ENCODE results near the gene PTPN2.

The PTPN2 gene

GRCh38 chr18:12862874-12863482 is 21.1 kb downstream of the PTPN2 start:
- no peak for DNase-seq (ENCODE audit: low read depth)
- H3K4me3 ChIP-seq (ENCODE audit: low read depth, low read length): no peak overlapping the region

- no peak for DNase-seq (ENCODE audit: low read depth)
- no peak overlapping the region for H3K4me3 ChIP-seq (ENCODE audit: low read depth, low read length)
Observed at GRCh38 chr18:12862467-12862866, 21.6 kb downstream of the PTPN2 start.

GRCh38 chr18:12861637-12862036 is 22.4 kb downstream of the PTPN2 start:
- no peak overlapping the region for H3K4me3 ChIP-seq (ENCODE audit: low read depth, low read length)
- no peak for DNase-seq (ENCODE audit: low read depth)

DNA sequence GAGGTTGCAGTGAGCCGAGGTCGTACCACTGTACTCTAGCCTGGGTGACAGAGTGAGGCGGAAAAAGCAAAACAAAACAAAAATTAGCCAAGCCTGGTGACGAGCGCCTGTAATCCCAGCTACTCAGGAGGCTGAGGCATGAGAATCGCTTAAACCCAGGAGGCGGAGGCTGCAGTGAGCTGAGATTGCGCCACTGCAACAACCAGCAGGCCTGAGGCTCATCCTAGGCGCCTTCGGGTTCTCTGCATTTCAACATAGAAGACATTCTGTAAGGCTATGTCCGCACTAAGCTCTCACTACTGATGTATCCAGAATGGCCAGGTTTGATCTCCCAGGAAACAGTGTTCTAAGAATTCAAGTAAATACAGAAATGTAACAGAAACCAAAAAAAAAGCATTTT is 23.5 kb downstream of the PTPN2 start:
- DNase-seq (ENCODE audit: low read depth): no peak
- no peak overlapping the region for H3K4me3 ChIP-seq (ENCODE audit: low read depth, low read length)

GRCh38 chr18:12858991-12859390 is 25.0 kb downstream of the PTPN2 start:
- DNase-seq (ENCODE audit: low read depth): no peak

DNA sequence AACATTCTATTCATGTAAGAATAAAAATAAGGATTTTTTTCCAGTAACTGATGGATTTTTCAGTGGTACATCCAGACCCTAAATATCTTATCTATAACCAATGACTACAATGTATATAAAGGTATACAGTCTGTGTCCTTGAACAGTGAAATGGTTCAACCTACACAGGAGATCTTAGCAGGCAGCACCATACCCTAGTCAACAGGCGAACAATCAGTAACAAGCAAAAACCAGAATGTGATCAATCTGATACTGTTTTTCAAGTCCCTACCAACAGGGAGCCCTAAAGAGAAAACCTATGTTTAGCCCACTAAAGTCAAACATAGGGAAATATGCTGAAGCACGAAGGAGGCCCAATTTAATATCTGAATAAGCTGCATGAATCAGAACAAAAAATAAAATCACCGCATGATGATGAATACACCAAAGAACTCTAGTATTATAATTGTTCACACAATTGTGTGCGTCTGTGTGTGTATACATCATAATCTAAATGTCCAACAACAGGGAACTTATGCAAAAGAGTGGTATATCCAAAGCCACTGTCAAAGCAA is 26.0 kb downstream of the PTPN2 start:
- no peak overlapping the region for H3K4me3 ChIP-seq (ENCODE audit: low read depth, low read length)
- DNase-seq (ENCODE audit: low read depth): no peak

More at GRCh38 chr18:12858991-12859390, 25.0 kb downstream of the PTPN2 start:
- H3K4me3 ChIP-seq (ENCODE audit: low read depth, low read length): no peak overlapping the region

DNA sequence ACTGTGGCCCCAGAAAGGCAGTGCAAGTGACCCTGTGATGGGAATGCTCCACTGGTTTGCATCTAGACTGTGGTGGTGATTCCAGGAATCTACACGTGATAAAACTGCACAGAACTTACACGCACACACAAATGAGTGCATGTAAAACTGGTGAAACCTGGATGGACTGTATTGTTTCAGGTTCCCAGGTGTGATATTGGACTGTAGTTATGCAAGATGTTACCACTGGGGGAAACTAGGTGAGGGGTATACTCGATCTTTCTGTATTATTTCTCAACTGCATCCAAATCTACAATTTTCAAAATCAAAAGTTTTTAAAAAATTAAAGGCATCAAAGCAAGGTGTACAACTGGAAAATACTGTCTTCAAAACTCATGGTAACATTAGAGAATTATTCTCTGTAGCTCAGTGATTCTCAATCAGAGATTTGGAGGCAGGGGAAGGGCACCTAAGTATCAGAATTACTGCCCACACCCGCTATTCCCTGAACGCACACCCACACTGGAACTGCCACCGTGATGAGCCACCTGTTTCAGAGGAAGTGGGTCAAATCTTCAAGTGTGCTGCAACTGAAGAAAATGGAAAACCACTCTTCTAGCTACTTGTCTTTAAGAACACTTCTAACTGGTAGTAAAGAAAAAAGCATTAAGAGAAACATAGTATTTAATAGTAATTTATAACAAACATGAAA is 26.7 kb downstream of the PTPN2 start:
- no peak overlapping the region for H3K4me3 ChIP-seq (ENCODE audit: low read depth, low read length)
- no peak for DNase-seq (ENCODE audit: low read depth)

GRCh38 chr18:12855916-12856315 is 28.1 kb downstream of the PTPN2 start:
- H3K4me3 ChIP-seq (ENCODE audit: low read depth, low read length): no peak overlapping the region
- no peak for DNase-seq (ENCODE audit: low read depth)

GRCh38 chr18:12852566-12853315 is 31.3 kb downstream of the PTPN2 start:
- DNase-seq (ENCODE audit: low read depth): no peak
- no peak overlapping the region for H3K4me3 ChIP-seq (ENCODE audit: low read depth, low read length)

GRCh38 chr18:12851716-12852115 is 32.3 kb downstream of the PTPN2 start:
- DNase-seq (ENCODE audit: low read depth): no peak
- H3K4me3 ChIP-seq (ENCODE audit: low read depth, low read length): no peak overlapping the region

GRCh38 chr18:12849548-12849947 is 34.5 kb downstream of the PTPN2 start:
- no peak overlapping the region for H3K4me3 ChIP-seq (ENCODE audit: low read depth, low read length)
- no peak for DNase-seq (ENCODE audit: low read depth)

DNA sequence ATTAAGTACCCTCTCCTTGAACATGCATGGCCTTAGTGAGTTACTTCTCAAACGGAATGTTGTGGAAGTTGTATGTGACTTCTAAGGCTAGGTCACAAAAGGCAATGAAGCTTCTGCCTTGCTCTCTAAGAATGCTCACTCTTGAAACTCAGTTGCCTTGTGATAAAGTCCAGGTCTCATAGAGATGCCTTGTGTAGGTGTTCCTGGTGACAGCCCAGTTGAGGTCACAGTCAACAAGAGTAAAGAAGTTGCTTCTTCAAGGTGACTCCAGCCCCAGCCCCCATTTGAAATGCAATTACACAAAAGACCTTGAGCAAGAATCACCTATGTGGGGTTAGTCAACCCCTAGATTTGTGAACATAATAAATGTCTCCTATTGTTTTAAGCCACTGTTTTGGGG is 35.6 kb downstream of the PTPN2 start:
- H3K4me3 ChIP-seq (ENCODE audit: low read depth, low read length): no peak overlapping the region
- no peak for DNase-seq (ENCODE audit: low read depth)

DNA sequence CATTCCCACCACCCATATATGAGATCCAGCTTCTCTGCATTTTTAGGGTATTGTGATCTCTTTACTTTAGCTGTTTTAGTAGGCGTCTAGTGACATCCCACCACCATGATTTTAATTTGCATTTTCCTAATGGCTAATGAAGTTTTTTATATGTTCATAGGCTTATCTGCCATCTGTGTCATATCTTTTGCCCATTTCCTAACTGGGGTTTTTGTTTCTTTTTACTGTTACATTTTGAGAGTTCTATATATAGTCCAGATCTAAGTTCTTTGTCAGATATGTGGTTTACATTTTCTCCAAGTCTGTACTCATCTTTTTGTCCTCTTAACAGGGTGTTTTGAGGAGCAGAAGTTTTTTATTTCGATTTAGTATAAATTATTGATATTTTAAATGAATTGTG is 39.6 kb downstream of the PTPN2 start:
- no peak for DNase-seq (ENCODE audit: low read depth)
- H3K4me3 ChIP-seq (ENCODE audit: low read depth, low read length): no peak overlapping the region

GRCh38 chr18:12843420-12844350 is 40.4 kb downstream of the PTPN2 start:
- no peak overlapping the region for H3K4me3 ChIP-seq (ENCODE audit: low read depth, low read length)
- no peak for DNase-seq (ENCODE audit: low read depth)

GRCh38 chr18:12842459-12843380 is 41.3 kb downstream of the PTPN2 start:
- DNase-seq (ENCODE audit: low read depth): no peak
- no peak overlapping the region for H3K4me3 ChIP-seq (ENCODE audit: low read depth, low read length)

DNA sequence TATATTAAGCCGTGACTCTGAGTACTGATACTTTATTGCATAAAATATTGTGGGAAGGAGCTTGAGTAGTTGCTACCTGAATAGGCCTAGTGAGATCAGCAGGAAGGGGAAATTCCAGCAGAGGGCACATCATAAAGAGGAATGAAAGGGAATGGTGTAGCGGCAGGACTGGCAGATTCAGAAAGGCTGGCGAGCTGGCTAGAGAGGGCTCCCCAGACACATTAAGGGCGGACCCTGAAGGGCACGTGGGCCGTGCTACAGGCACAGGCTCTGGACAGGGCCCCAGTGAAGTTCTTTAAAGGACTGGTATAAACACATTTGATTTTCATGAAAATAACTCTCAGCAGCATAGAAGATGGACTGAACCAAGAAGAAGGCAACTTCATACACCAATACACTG is 43.0 kb downstream of the PTPN2 start:
- H3K4me3 ChIP-seq (ENCODE audit: low read depth, low read length): no peak overlapping the region
- DNase-seq (ENCODE audit: low read depth): no peak

GRCh38 chr18:12840382-12840781 is 43.7 kb downstream of the PTPN2 start:
- H3K4me3 ChIP-seq (ENCODE audit: low read depth, low read length): no peak overlapping the region
- no peak for DNase-seq (ENCODE audit: low read depth)

GRCh38 chr18:12839526-12840196 is 44.4 kb downstream of the PTPN2 start:
- DNase-seq (ENCODE audit: low read depth): peak; percentile 36

More at GRCh38 chr18:12839526-12840196, 44.4 kb downstream of the PTPN2 start:
- no peak overlapping the region for H3K4me3 ChIP-seq (ENCODE audit: low read depth, low read length)

All from skeletal muscle cell (primary cell).